Activated CD8-positive, alpha-beta T cell treated with anti-CD3 and anti-CD28 coated beads for 36 hours (primary cell): ENCODE measurements around the gene CYP2S1. TPM values are rescaled to one million over a fixed set of nuclear protein-coding genes. Genes with fewer than 3 reads are reported as not detected.

Experiments
- ATAC-seq: fragments of 200-7000 bp; cut with Tn5 transposase; one replicate; pipeline ENCODE4 v1.10.0; 2021; ENCODE audit warnings: mild to moderate bottlenecking, moderate library complexity
- CTCF ChIA-PET: fragments of 350-600 bp; sonication (Branson Sonifier 250); formaldehyde crosslinking; loops from one replicate; lab custom pipeline; 2021; ENCODE audit warnings: antibody characterized with exemption; lab: Charles Lee
- POLR2A ChIA-PET: fragments of 350-600 bp; sonication (Branson Sonifier 250); formaldehyde crosslinking; loops from one replicate; lab custom pipeline; 2021; ENCODE audit warnings: antibody characterized with exemption; lab: Charles Lee
- DNase-seq: peaks from one replicate; pipeline ENCODE4 v3.0.0-alpha.2; 2020
- H3K27ac Mint-ChIP-seq: one replicate; pipeline ENCODE4 v1.8.0; 2021; ENCODE audit warnings: mild to moderate bottlenecking, mixed read lengths
- H3K27me3 Mint-ChIP-seq: one replicate; pipeline ENCODE4 v1.8.0; 2021; ENCODE audit warnings: mixed read lengths
- H3K36me3 Mint-ChIP-seq: one replicate; pipeline ENCODE4 v1.8.0; 2021; ENCODE audit warnings: low read depth, mixed read lengths
- H3K4me1 Mint-ChIP-seq: one replicate; pipeline ENCODE4 v1.8.0; 2021; ENCODE audit warnings: low read depth, mixed read lengths
- H3K4me3 Mint-ChIP-seq: one replicate; pipeline ENCODE4 v1.8.0; 2021; ENCODE audit warnings: mild to moderate bottlenecking, moderate library complexity, mixed read lengths
- H3K9me3 Mint-ChIP-seq: one replicate; pipeline ENCODE4 v1.8.0; 2021; ENCODE audit warnings: mixed read lengths
- intact Hi-C: fragments of 100-400 bp; cut with micrococcal nuclease; formaldehyde crosslinking; loops from one replicate; pipeline ENCODE4 v1.10.0; 2022
- total RNA-seq, 2 experiments: library from RNA; stranded (reverse); gene quantifications; one replicate each; pipeline ENCODE4 v1.2.3, GENCODE V29; 2021
- TF ChIP-seq, protein P1 (sequence below): fragments of 200-600 bp; IDR thresholded peaks from one replicate; pipeline ENCODE4 v1.8.0; 2022; ENCODE audit warnings: antibody characterized with exemption, mild to moderate bottlenecking

Gene CYP2S1
- total RNA-seq, 2 experiments from 2014 or later = not detected

DNA sequence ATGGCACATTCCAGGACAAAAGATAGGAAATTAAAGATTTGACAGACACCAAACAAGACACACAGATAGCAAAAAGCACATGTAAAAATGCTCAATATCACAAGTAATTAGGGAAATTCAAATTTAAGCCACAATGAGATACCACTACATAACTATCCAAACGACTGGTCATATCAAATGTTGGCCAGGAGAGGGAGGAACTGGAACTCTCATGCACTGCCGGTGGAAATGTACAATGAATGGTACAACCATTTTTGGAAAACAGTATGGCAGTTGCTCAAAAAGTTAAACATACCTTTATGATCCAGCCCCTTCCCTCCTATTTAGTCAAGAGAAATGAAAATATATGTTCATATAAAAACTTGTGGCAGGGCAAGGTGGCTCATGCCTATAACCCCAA, 36.8 kb upstream of the CYP2S1 start:
- ATAC-seq (no peak), DNase-seq (no peak)
- Mint-ChIP-seq H3K4me1 (no peaks in the 10 kb centered on the region), H3K27ac (no peak overlapping the region), H3K27me3 (no peaks in the 10 kb centered on the region), H3K4me3 (no peak overlapping the region), H3K9me3 (no peaks in the 10 kb centered on the region), H3K36me3 (no peaks in the 10 kb centered on the region)
- TF ChIP-seq, protein P1, sequence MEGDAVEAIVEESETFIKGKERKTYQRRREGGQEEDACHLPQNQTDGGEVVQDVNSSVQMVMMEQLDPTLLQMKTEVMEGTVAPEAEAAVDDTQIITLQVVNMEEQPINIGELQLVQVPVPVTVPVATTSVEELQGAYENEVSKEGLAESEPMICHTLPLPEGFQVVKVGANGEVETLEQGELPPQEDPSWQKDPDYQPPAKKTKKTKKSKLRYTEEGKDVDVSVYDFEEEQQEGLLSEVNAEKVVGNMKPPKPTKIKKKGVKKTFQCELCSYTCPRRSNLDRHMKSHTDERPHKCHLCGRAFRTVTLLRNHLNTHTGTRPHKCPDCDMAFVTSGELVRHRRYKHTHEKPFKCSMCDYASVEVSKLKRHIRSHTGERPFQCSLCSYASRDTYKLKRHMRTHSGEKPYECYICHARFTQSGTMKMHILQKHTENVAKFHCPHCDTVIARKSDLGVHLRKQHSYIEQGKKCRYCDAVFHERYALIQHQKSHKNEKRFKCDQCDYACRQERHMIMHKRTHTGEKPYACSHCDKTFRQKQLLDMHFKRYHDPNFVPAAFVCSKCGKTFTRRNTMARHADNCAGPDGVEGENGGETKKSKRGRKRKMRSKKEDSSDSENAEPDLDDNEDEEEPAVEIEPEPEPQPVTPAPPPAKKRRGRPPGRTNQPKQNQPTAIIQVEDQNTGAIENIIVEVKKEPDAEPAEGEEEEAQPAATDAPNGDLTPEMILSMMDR = no peak
- intact Hi-C loops = no loop called here
- ChIA-PET POLR2A (no interaction called here), CTCF (interaction anchor here (1.0 kb wide), 1 partner anchor 12 kb away, joined by 3 read pairs; no protein-coding TSS in a partner anchor)

DNA sequence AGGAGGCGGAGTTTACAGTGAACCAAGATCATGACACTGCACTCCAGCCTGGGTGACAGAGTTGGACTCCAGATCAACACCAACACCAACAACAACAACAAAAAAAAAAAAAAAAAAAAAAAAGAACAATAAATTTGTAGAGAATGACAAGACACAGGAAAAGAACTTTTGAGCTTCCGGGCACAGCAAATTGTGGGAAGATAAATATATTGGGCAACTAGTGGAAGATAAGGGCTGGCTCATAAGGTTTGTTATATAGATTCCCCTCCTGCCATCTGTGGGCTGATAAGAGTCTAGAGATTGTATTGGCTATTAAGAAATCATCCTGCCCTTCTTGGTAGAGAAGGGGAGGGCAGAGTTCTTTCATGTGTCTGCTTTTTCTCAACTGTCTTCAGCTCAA, 33.1 kb upstream of the CYP2S1 start:
- Mint-ChIP-seq H3K36me3 (no peaks in the 10 kb centered on the region), H3K27ac (no peak overlapping the region), H3K9me3 (no peaks in the 10 kb centered on the region), H3K27me3 (no peaks in the 10 kb centered on the region), H3K4me3 (no peak overlapping the region), H3K4me1 (no peaks in the 10 kb centered on the region)
- no peak for ATAC-seq
- ChIA-PET POLR2A (no interaction called here), CTCF (interaction anchor here (2.5 kb wide), 1 partner anchor 15 kb away, joined by 9 read pairs; no protein-coding TSS in a partner anchor)
- TF ChIP-seq, protein P1 = no peak
- no peak for DNase-seq
- intact Hi-C loops = no loop called here

DNA sequence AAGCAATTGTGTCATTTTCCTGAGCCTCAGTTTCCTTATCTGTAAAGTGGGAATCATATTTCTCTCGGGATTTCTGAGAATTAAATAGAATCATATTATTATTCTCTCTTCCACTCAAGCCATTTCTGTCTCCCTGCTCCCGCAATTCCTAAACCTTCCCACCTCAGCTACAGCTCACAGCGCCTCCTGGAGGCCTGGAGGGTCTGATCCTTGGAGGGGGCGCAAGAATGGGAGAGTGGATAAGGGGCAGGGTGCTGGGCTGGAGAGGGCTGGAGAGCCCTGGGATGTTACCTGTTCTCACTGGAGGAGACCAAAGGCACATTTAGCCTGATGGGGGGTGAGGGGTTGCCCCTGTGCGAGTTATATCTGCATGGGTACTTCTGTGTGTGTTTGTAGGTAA, 31.1 kb upstream of the CYP2S1 start:
- Mint-ChIP-seq H3K36me3 (no peaks in the 10 kb centered on the region), H3K4me3 (no peak overlapping the region), H3K27ac (no peak overlapping the region), H3K9me3 (no peaks in the 10 kb centered on the region), H3K27me3 (no peaks in the 10 kb centered on the region), H3K4me1 (no peaks in the 10 kb centered on the region)
- TF ChIP-seq, protein P1 = no peak
- ATAC-seq = no peak
- CTCF ChIA-PET = interaction anchor here (1.2 kb wide), 1 partner anchor 18 kb away, joined by 5 read pairs; no protein-coding TSS in a partner anchor
- no peak for DNase-seq
- POLR2A ChIA-PET = no interaction called here
- intact Hi-C loops = no loop called here

DNA sequence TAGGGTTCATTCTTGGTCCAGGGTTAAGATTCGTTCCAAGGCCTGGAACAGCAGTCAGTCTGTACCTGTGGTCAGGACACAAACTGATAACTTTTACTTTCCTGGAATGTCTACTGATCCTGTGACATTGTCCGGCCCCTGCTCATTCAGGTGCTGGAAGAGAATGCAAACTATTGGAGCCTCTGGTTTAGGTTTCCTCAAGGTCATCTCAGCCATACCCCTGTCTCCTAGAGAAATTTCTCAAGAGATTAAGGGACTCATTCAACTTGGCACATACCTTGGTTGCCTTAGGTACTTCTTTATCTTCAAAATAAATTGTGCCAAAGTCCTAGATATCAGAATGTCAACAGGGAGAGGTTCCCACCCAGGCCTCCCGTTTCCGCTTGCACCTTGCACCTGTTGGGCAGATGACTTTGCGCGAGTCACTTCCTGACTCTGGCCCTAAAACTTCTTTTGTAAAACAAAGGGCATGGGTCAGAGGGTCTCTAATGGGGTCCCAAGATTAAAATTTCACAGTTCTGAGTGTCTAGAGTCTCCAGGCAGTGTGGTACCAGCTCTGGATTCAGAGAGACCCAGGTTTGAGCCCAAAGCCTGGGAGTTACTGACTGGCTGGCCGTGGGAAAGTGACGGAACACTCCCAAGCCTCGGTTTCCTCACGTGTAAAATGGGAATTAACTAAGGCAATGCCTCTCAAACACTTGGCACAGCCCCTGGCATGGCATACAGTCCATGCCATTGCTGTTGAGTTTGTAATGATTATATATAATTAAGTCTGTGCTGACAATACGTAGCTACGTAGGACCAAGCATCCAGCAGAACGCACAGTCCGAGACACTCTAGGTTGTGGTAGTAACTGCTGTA, 25.8 kb upstream of the CYP2S1 start:
- TF ChIP-seq, protein P1 = no peak
- Mint-ChIP-seq H3K4me3 (no peak overlapping the region), H3K9me3 (no peaks in the 10 kb centered on the region), H3K4me1 (no peaks in the 10 kb centered on the region), H3K36me3 (no peaks in the 10 kb centered on the region), H3K27me3 (no peaks in the 10 kb centered on the region), H3K27ac (no peak overlapping the region)
- ChIA-PET POLR2A (no interaction called here), CTCF (interaction anchor here (0.7 kb wide), 1 partner anchor 23 kb away, joined by 3 read pairs; no protein-coding TSS in a partner anchor)
- ATAC-seq = no peak
- intact Hi-C loops = no loop called here
- no peak for DNase-seq
